ENCODE measurements around the gene NOX4. TPM values are rescaled to one million over a fixed set of nuclear protein-coding genes. Genes with fewer than 3 reads are reported as not detected.

Gene NOX4
- total and polyA plus RNA-seq, 9 of the 15 experiments (the other 6 are each of a cell fraction or from before 2014, with no cell fraction given): not detected

DNA sequence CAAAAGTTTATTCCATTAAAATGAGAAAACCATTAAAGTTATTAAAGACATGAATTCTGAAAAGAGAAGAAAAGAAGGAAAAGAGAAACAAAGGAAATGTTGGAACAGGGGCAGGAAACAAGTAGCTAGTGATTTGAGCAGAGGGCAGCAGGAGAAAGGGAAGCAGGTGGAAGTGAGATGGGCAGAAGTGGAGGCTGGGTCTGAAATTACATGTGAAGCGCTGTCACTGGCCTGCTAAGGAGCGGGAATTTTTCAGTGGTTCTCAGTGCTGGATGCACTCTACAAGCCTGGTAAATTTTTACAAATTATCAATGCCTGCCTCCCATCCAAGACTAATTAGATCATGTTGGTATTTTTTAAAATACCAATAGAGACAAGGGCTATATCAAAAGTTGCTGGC is 48.4 kb downstream of the NOX4 start (continued):
- no peak for TF ChIP-seq PHF20 (IDR thresholded peaks at IDR 0.05; ENCODE audit: partially characterized antibody)
- TF ChIP-seq ZNF695 (CRISPR knock-in tag; IDR thresholded peaks at IDR 0.05): no peak
- TF ChIP-seq PHF8 (IDR thresholded peaks at IDR 0.05; ENCODE audit: borderline replicate concordance, low read length): no peak
- TF ChIP-seq RBFOX2 (IDR thresholded peaks at IDR 0.05; ENCODE audit: low read depth, low read length): no peak
- no peak for TF ChIP-seq PRPF4 (IDR thresholded peaks at IDR 0.05; ENCODE audit: insufficient read depth, low read depth, low read length, poor library complexity, severe bottlenecking)
- TF ChIP-seq, protein P1, sequence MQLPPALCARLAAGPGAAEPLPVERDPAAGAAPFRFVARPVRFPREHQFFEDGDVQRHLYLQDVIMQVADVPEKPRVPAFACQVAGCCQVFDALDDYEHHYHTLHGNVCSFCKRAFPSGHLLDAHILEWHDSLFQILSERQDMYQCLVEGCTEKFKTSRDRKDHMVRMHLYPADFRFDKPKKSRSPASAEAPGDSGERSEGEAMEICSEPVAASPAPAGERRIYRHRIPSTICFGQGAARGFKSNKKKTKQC (CRISPR knock-in tag; IDR thresholded peaks at IDR 0.05): no peak
- TF ChIP-seq BRD4 (IDR thresholded peaks at IDR 0.05): no peak
- TF ChIP-seq, protein P2, sequence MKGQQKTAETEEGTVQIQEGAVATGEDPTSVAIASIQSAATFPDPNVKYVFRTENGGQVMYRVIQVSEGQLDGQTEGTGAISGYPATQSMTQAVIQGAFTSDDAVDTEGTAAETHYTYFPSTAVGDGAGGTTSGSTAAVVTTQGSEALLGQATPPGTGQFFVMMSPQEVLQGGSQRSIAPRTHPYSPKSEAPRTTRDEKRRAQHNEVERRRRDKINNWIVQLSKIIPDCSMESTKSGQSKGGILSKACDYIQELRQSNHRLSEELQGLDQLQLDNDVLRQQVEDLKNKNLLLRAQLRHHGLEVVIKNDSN (CRISPR knock-in tag; IDR thresholded peaks at IDR 0.05): no peak
- TF ChIP-seq ZNF324 (CRISPR knock-in tag; IDR thresholded peaks at IDR 0.05): no peak
- no peak for TF ChIP-seq EP300 (IDR thresholded peaks at IDR 0.05; ENCODE audit: low read length)

DNA sequence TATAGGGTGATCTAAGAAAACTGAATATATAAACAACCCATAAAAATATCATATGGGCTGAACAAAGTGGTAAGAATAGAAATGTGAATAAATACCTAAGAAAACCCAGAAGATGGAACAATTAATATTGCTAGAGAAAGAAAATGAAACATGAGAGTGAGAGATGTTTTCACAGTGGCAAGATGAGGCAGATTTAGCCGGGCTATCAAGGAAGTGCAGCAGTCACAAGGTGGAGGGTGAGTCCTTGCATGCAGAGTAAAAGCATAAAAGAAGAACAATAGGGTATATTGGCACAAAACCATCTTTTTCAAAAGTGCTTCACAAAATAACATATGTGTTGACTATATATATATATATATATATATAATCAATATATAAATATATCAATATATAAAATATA is 49.6 kb downstream of the NOX4 start:
- POLR2A ChIA-PET: no interaction called here
- H2AFZ ChIP-seq (ENCODE audit: low read depth, low read length): no peak overlapping the region
- H3K9me3 ChIP-seq (replicated peaks; ENCODE audit: control insufficient read depth, insufficient read depth, low read depth, low read length): no peaks in the 10 kb centered on the region; the same call in 1 of the 2 replicates
- no peak overlapping the region for H3K9ac ChIP-seq (ENCODE audit: insufficient read depth in 1 of 2, low read depth in 2 of 2, low read length in 2 of 2)
- no peaks in the 10 kb centered on the region for H3K79me2 ChIP-seq (ENCODE audit: control insufficient read depth, insufficient read depth, low read length)
- H3K27ac ChIP-seq (ENCODE audit: extremely low read depth, low read depth, low read length): no peak overlapping the region
- DNase-seq (ENCODE audit: extremely low read depth in 1 of 4, low spot score in 3 of 4) (no peak), ATAC-seq (no peak), FAIRE-seq (no peak)
- intact Hi-C loops (cut with micrococcal nuclease): no loop called here
- H3K27me3 ChIP-seq (ENCODE audit: control insufficient read depth in 2 of 2, insufficient read depth in 2 of 2, low read length in 2 of 2): no peaks in the 10 kb centered on the region
- in situ Hi-C loops (cut with MboI): no loop called here
- CTCF ChIA-PET (ENCODE audit: low intra/inter-chr PET ratio): no interaction called here
- H3K9me1 ChIP-seq (ENCODE audit: control insufficient read depth, insufficient read depth, low read length): no peaks in the 10 kb centered on the region
- BruUV-seq (replicated peaks): no TSS peak
- H3K4me2 ChIP-seq (ENCODE audit: insufficient read depth, low read length): no peak overlapping the region
- H3K4me1 ChIP-seq (replicated peaks in 1 of 2; ENCODE audit: control insufficient read depth in 2 of 2, insufficient read depth in 2 of 2, low read length in 2 of 2): no peaks in the 10 kb centered on the region
- no peaks in the 10 kb centered on the region for H3K36me3 ChIP-seq (ENCODE audit: control insufficient read depth, insufficient read depth, low read length)
- H4K20me1 ChIP-seq (replicated peaks; ENCODE audit: control insufficient read depth, insufficient read depth, low read length): no peaks in the 10 kb centered on the region
- 0% methylated on average over 1 of the region's 1 CpG for whole genome bisulfite sequencing (ENCODE audit: insufficient coverage, low coverage, missing lambda C conversion rate)
- no peak overlapping the region for H3K4me3 ChIP-seq
- TF ChIP-seq SMARCA4 (IDR thresholded peaks at IDR 0.05) (no peak), GABPA (tag; conservative IDR thresholded peaks at IDR 0.05; ENCODE audit: low read depth) (no peak), ERF (CRISPR knock-in tag; IDR thresholded peaks at IDR 0.05) (no peak), CTBP1 (IDR thresholded peaks at IDR 0.05; ENCODE audit: borderline replicate concordance) (no peak), ZNF184 (CRISPR knock-in tag; IDR thresholded peaks at IDR 0.05) (no peak), ZNF583 (CRISPR knock-in tag; IDR thresholded peaks at IDR 0.05) (no peak), ZNF699 (CRISPR knock-in tag; IDR thresholded peaks at IDR 0.05; ENCODE audit: insufficient replicate concordance) (no peak), MTA3 (IDR thresholded peaks at IDR 0.05; ENCODE audit: borderline replicate concordance) (no peak)
- TF ChIP-seq, protein P3, sequence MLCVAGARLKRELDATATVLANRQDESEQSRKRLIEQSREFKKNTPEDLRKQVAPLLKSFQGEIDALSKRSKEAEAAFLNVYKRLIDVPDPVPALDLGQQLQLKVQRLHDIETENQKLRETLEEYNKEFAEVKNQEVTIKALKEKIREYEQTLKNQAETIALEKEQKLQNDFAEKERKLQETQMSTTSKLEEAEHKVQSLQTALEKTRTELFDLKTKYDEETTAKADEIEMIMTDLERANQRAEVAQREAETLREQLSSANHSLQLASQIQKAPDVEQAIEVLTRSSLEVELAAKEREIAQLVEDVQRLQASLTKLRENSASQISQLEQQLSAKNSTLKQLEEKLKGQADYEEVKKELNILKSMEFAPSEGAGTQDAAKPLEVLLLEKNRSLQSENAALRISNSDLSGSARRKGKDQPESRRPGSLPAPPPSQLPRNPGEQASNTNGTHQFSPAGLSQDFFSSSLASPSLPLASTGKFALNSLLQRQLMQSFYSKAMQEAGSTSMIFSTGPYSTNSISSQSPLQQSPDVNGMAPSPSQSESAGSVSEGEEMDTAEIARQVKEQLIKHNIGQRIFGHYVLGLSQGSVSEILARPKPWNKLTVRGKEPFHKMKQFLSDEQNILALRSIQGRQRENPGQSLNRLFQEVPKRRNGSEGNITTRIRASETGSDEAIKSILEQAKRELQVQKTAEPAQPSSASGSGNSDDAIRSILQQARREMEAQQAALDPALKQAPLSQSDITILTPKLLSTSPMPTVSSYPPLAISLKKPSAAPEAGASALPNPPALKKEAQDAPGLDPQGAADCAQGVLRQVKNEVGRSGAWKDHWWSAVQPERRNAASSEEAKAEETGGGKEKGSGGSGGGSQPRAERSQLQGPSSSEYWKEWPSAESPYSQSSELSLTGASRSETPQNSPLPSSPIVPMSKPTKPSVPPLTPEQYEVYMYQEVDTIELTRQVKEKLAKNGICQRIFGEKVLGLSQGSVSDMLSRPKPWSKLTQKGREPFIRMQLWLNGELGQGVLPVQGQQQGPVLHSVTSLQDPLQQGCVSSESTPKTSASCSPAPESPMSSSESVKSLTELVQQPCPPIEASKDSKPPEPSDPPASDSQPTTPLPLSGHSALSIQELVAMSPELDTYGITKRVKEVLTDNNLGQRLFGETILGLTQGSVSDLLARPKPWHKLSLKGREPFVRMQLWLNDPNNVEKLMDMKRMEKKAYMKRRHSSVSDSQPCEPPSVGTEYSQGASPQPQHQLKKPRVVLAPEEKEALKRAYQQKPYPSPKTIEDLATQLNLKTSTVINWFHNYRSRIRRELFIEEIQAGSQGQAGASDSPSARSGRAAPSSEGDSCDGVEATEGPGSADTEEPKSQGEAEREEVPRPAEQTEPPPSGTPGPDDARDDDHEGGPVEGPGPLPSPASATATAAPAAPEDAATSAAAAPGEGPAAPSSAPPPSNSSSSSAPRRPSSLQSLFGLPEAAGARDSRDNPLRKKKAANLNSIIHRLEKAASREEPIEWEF (CRISPR knock-in tag; IDR thresholded peaks at IDR 0.05): no peak

Measured in K562 (cell line).